HepG2 (cell line): ENCODE data around the gene H1-8. TPM values are rescaled to one million over a fixed set of nuclear protein-coding genes. Genes with fewer than 3 reads are reported as not detected.

Experiments
- ATAC-seq: fragments of 200-7000 bp; cut with Tn5 transposase; 3 replicates; pipeline ENCODE4 v1.9.1; 2020; ENCODE audit warnings: mild to moderate bottlenecking, moderate library complexity
- BruUV-seq: library from RNA; stranded (reverse); fragments of 400-500 nt; replicated peaks from 2 replicates; lab custom pipeline; 2021; lab: Mats Ljungman, UMichigan
- CTCF ChIA-PET: fragments of 300-600 bp; formaldehyde crosslinking; extraction: SDS; loops from one replicate; lab custom pipeline; 2021; ENCODE audit warnings: low total read pairs, inconsistent platforms, low intra/inter-chr PET ratio; lab: Yijun Ruan, JAX
- POLR2A ChIA-PET: fragments of 350-600 bp; sonication (Branson Sonifier 250); formaldehyde crosslinking; loops from one replicate; lab custom pipeline; 2020; ENCODE audit warnings: antibody characterized with exemption, inconsistent platforms; lab: Yijun Ruan, JAX
- DNase-seq: peaks from one replicate; pipeline ENCODE4 v3.0.0-alpha.2; 2015; ENCODE audit warnings: low spot score
- FAIRE-seq: peaks from 3 replicates; lab custom pipeline; 2011; peaks lifted over from hg19 to GRCh38; lab: Jason Lieb, UNC
- H2AFZ ChIP-seq: one replicate; pipeline ENCODE4 v1.6.1; 2011; ENCODE audit warnings: low read length, inconsistent platforms
- H3K27ac ChIP-seq: fragments of 300-600 bp; 3 replicates; pipeline ENCODE4 v1.8.0; 2011; ENCODE audit warnings: mixed run types, mild to moderate bottlenecking, mixed read lengths, low read length, inconsistent platforms; ENCODE audit not compliant: insufficient read depth; ENCODE audit errors: extremely low read length
- H3K27me3 ChIP-seq, 2 experiments: fragments of 200-600 bp in 1 of 2; 2 replicates in 1 of 2; 3 replicates in 1 of 2; pipeline versions ENCODE4 v1.6.0 to v1.8.0; 2011; ENCODE audit warnings: low read length in 2 of 2, mild to moderate bottlenecking in 2 of 2, moderate library complexity in 2 of 2, inconsistent platforms in 1 of 2; ENCODE audit not compliant: insufficient read depth in 2 of 2, control insufficient read depth in 1 of 2
- H3K36me3 ChIP-seq, 2 experiments: fragments of 200-600 bp in 1 of 2; replicated peaks in 1 of 2; 2 replicates in 1 of 2; 3 replicates in 1 of 2; pipeline versions ENCODE4 v1.5.1 to v1.8.0; 2011; ENCODE audit warnings: low read length in 2 of 2, inconsistent platforms in 1 of 2; ENCODE audit not compliant: insufficient read depth in 2 of 2, control insufficient read depth in 1 of 2
- H3K4me1 ChIP-seq: 2 replicates; pipeline ENCODE4 v1.5.1; 2012; ENCODE audit warnings: low read length, inconsistent platforms; ENCODE audit not compliant: insufficient read depth
- H3K4me2 ChIP-seq: 2 replicates; pipeline ENCODE4 v1.6.0; 2011; ENCODE audit warnings: low read depth, low read length, inconsistent platforms
- H3K4me3 ChIP-seq, 3 experiments: fragments of 200-600 bp in 1 of 3; sonication (generic), shearing (Covaris generic) in 1 of 3; replicated peaks in 1 of 3; 2 replicates each; pipeline ENCODE4 v1.5.1; 2011 to 2016; ENCODE audit warnings: low read length in 3 of 3, inconsistent platforms in 2 of 3, low read depth in 2 of 3, mild to moderate bottlenecking in 2 of 3, control low read depth in 1 of 3, mixed read lengths in 1 of 3; ENCODE audit not compliant: insufficient read depth in 1 of 3
- H3K79me2 ChIP-seq: one replicate; pipeline ENCODE4 v1.6.1; 2011; ENCODE audit warnings: low read length, inconsistent platforms; ENCODE audit not compliant: insufficient read depth
- H3K9ac ChIP-seq: 2 replicates; pipeline ENCODE4 v1.6.0; 2011; ENCODE audit warnings: mild to moderate bottlenecking, low read depth, low read length, inconsistent platforms; ENCODE audit not compliant: insufficient read depth
- H3K9me3 ChIP-seq: 2 replicates; pipeline ENCODE4 v1.5.1; 2012; ENCODE audit warnings: mild to moderate bottlenecking, low read length
- H4K20me1 ChIP-seq: 2 replicates; pipeline ENCODE4 v1.6.0; 2011; ENCODE audit warnings: inconsistent platforms, mild to moderate bottlenecking, low read length, moderate library complexity; ENCODE audit not compliant: insufficient read depth
- HNF1A ChIP-seq, 2 experiments: sonication (generic) in 1 of 2; formaldehyde crosslinking in 1 of 2; IDR thresholded peaks; 2 replicates each; pipeline versions ENCODE4 v1.4.0 to v1.6.1; 2016 to 2020; ENCODE audit warnings: borderline replicate concordance in 1 of 2, low read depth in 1 of 2, mild to moderate bottlenecking in 1 of 2, missing genetic modification reagents in 1 of 2
- LCORL ChIP-seq, 2 experiments: fragments of 450-650 bp in 1 of 2; sonication (generic) in 1 of 2; formaldehyde crosslinking in 1 of 2; IDR thresholded peaks; 2 replicates each; pipeline versions ENCODE4 v1.5.0 to v1.6.1; 2017 to 2020; ENCODE audit warnings: antibody characterized with exemption in 1 of 2, missing genetic modification reagents in 1 of 2
- ZNF687 ChIP-seq: sonication (generic); formaldehyde crosslinking; IDR thresholded peaks from 2 replicates; pipeline ENCODE4 v1.5.1; 2020; ENCODE audit warnings: mild to moderate bottlenecking, missing genetic modification reagents, moderate library complexity
- ZNF788 ChIP-seq: sonication (generic); formaldehyde crosslinking; IDR thresholded peaks from 2 replicates; pipeline ENCODE4 v1.5.0; 2020; ENCODE audit warnings: mild to moderate bottlenecking, missing genetic modification reagents, borderline replicate concordance
- ZNF883 ChIP-seq: sonication (generic); formaldehyde crosslinking; IDR thresholded peaks from 2 replicates; pipeline ENCODE4 v1.5.1; 2020; ENCODE audit warnings: mild to moderate bottlenecking, missing genetic modification reagents; ENCODE audit errors: not compliant biosample characterization
- WGBS: methylation state at CpG from one replicate; pipeline ENCODE4 v1.1.6; 2017; ENCODE audit warnings: low lambda C conversion rate; 5-methylcytosine and 5-hydroxymethylcytosine counted together
- in situ Hi-C: cut with HindIII; loops from 2 replicates; pipeline ENCODE4 v1.10.0; 2017; ENCODE audit warnings: low pct_unique_long_range_greater_than_20kb; ENCODE audit not compliant: extremely low pct_ligation_motif_present
- intact Hi-C: fragments of 100-400 bp; cut with micrococcal nuclease; formaldehyde crosslinking; loops from one replicate; pipeline ENCODE4 v1.10.0; 2022; ENCODE audit not compliant: unreplicated experiment
- polyA plus RNA-seq, 8 experiments: library from polyadenylated mRNA; depleted of rRNA in 3 of 8; stranded (reverse) in 7 of 8; unstranded in 1 of 8; fragments of >200 nt; fragmentation: Illumina TruSeq in 4 of 8; extraction: Trizol in 4 of 8; gene quantifications; 2 replicates each; pipeline versions ENCODE4 v1.2.1 to v1.2.3, GENCODE V29; 2011 to 2016; ENCODE audit warnings: low read depth in 4 of 8, missing spikeins in 1 of 8, mixed read lengths in 1 of 8; ENCODE audit not compliant: insufficient read depth in 1 of 8
- total RNA-seq, 5 experiments: library from RNA; depleted of rRNA; stranded (reverse); fragments of >200 nt; fragmentation: Illumina TruSeq; extraction: Trizol; gene quantifications; 2 replicates each; pipeline ENCODE4 v1.2.3, GENCODE V29; 2016; ENCODE audit warnings: low read depth in 1 of 5

H1-8 gene
- total and polyA plus RNA-seq, 2 of the 13 experiments (the other 11 are each of a cell fraction or from before 2014, with no cell fraction given), result 0.08 TPM; not detected in 1

- no peak for TF ChIP-seq HNF1A (IDR thresholded peaks at IDR 0.05; ENCODE audit: low read depth)
- TF ChIP-seq HNF1A (CRISPR knock-in tag; IDR thresholded peaks at IDR 0.05; ENCODE audit: borderline replicate concordance), result no peak
- TF ChIP-seq LCORL (IDR thresholded peaks at IDR 0.05), result no peak
- no peak for TF ChIP-seq LCORL (CRISPR knock-in tag; IDR thresholded peaks at IDR 0.05)
- no peak for TF ChIP-seq ZNF788
Measured at GRCh38 chr3:129532261-129532660, 10.7 kb upstream of the H1-8 start (continued).

GRCh38 chr3:129533406-129533805, 9.6 kb upstream of the H1-8 start:
- in situ Hi-C loops, result no loop called here
- Histone ChIP-seq H3K27ac (no peak overlapping the region), H3K4me2 (no peak overlapping the region; the same call in 1 of the 2 replicates), H3K4me1 (peaks cover 71% of the 10 kb centered on the region)
- BruUV-seq, result no TSS peak
- no peak for FAIRE-seq
- CTCF ChIA-PET, result no interaction called here
- POLR2A ChIA-PET, result interaction anchor here (2.1 to 3.6 kb wide), 4 partner anchors 10 to 64 kb away, joined by 8 to 33 read pairs (median 12); partner anchors contain the start of gene H1-8
- WGBS, result 89% methylated on average over 7 of the region's 16 CpGs
- TF ChIP-seq ZNF687 (CRISPR knock-in tag) (0 out of 2 replicates have a peak, but pooled peaks have one; percentile 18), ZNF883 (no peak)
- TF ChIP-seq, all 625 proteins: peak for 1
- intact Hi-C loops, result no loop called here
- no peak for ATAC-seq
- Histone ChIP-seq H3K9ac (no peak overlapping the region), H3K36me3 (no peaks in the 10 kb centered on the region), H3K27me3 (no peaks in the 10 kb centered on the region), H2AFZ (no peak overlapping the region), H3K79me2 (no peaks in the 10 kb centered on the region), H3K9me3 (no peaks in the 10 kb centered on the region), H3K4me3 (no peak overlapping the region), H4K20me1 (no peaks in the 10 kb centered on the region)
- no peak for DNase-seq
